GM12878 (cell line): ENCODE results near the gene PHACTR3. TPM values are rescaled to one million over a fixed set of nuclear protein-coding genes. Genes with fewer than 3 reads are reported as not detected.

Experiments
- ATAC-seq: fragments of 200-7000 bp; cut with Tn5 transposase; 3 replicates; pipeline ENCODE4 v1.9.1; 2020; ENCODE audit warnings: mild to moderate bottlenecking, moderate library complexity
- BruUV-seq: library from RNA; stranded (reverse); fragments of 400-500 nt; replicated peaks from 2 replicates; lab custom pipeline; 2021; lab: Mats Ljungman, UMichigan
- CTCF ChIA-PET: fragments of 300-600 bp; sonication (Branson Sonifier 250); formaldehyde crosslinking; extraction: SDS; loops from one replicate; lab custom pipeline; 2021; ENCODE audit warnings: inconsistent platforms; lab: Yijun Ruan, JAX
- POLR2A ChIA-PET: fragments of 350-600 bp; formaldehyde crosslinking; extraction: SDS; loops from one replicate; lab custom pipeline; 2021; ENCODE audit warnings: inconsistent platforms; lab: Charles Lee
- RAD21 ChIA-PET: fragments of 300-600 bp; sonication (Branson Sonifier 250); formaldehyde crosslinking; loops from one replicate; lab custom pipeline; 2023; ENCODE audit warnings: antibody characterized with exemption; ENCODE audit not compliant: unreplicated experiment; lab: Charles Lee
- SMC1A ChIA-PET: fragments of 300-600 bp; sonication (Branson Sonifier 250); formaldehyde crosslinking; loops from one replicate; lab custom pipeline; 2023; ENCODE audit not compliant: unreplicated experiment, uncharacterized antibody; lab: Charles Lee
- DNase-seq: peaks from one replicate; pipeline ENCODE4 v3.0.0-alpha.2; 2011; ENCODE audit warnings: low read depth, low spot score
- FAIRE-seq: peaks from 3 replicates; lab custom pipeline; 2011; peaks lifted over from hg19 to GRCh38; lab: Jason Lieb, UNC
- H2AFZ ChIP-seq: 2 replicates; pipeline ENCODE4 v1.6.0; 2011; ENCODE audit warnings: low read depth, low read length, control low read depth; ENCODE audit not compliant: control insufficient read depth
- H3K27ac ChIP-seq: 2 replicates; pipeline ENCODE4 v1.5.1; 2011; ENCODE audit warnings: control low read depth; ENCODE audit not compliant: control insufficient read depth, insufficient read depth
- H3K27me3 ChIP-seq, 2 experiments: replicated peaks in 1 of 2; 2 replicates each; pipeline versions ENCODE4 v1.6.0 to v1.6.1; 2011; ENCODE audit warnings: low read length in 1 of 2; ENCODE audit not compliant: control insufficient read depth in 2 of 2, insufficient read depth in 2 of 2
- H3K36me3 ChIP-seq, 2 experiments: 2 replicates each; pipeline ENCODE4 v1.5.1; 2011; ENCODE audit warnings: low read length in 1 of 2; ENCODE audit not compliant: control insufficient read depth in 2 of 2, insufficient read depth in 2 of 2
- H3K4me1 ChIP-seq: 2 replicates; pipeline ENCODE4 v1.6.1; 2011; ENCODE audit warnings: mild to moderate bottlenecking, low read length, moderate library complexity, mixed read lengths; ENCODE audit not compliant: control insufficient read depth, insufficient read depth
- H3K4me2 ChIP-seq: 2 replicates; pipeline ENCODE4 v1.6.0; 2011; ENCODE audit warnings: control low read depth; ENCODE audit not compliant: control insufficient read depth, insufficient read depth
- H3K4me3 ChIP-seq: fragments of 200-600 bp; sonication (generic); 2 replicates; pipeline ENCODE4 v1.5.1; 2016
- H3K79me2 ChIP-seq: 2 replicates; pipeline ENCODE4 v1.6.0; 2011; ENCODE audit warnings: low read length; ENCODE audit not compliant: control insufficient read depth, insufficient read depth
- H3K9ac ChIP-seq: 2 replicates; pipeline ENCODE4 v1.8.0; 2011; ENCODE audit warnings: low read length, control low read depth, mixed read lengths; ENCODE audit not compliant: control insufficient read depth, insufficient read depth
- H3K9me3 ChIP-seq: replicated peaks from 3 replicates; pipeline ENCODE4 v1.5.1; 2011; ENCODE audit warnings: mild to moderate bottlenecking, low read length; ENCODE audit not compliant: control insufficient read depth, insufficient read depth
- H4K20me1 ChIP-seq: 2 replicates; pipeline ENCODE4 v1.6.0; 2011; ENCODE audit not compliant: control insufficient read depth, insufficient read depth
- IKZF2 ChIP-seq, 2 experiments: fragments of 450-650 bp; IDR thresholded peaks; 2 replicates each; pipeline ENCODE4 v1.6.1; 2017; ENCODE audit warnings: mild to moderate bottlenecking in 2 of 2, moderate library complexity in 2 of 2
- IRF5 ChIP-seq: fragments of 450-650 bp; IDR thresholded peaks from 2 replicates; pipeline ENCODE4 v1.6.1; 2017; ENCODE audit warnings: borderline replicate concordance
- LARP7 ChIP-seq: fragments of 450-650 bp; IDR thresholded peaks from 2 replicates; pipeline ENCODE4 v1.6.1; 2017; ENCODE audit warnings: mild to moderate bottlenecking
- NKRF ChIP-seq: fragments of 450-650 bp; conservative IDR thresholded peaks from 2 replicates; pipeline ENCODE4 v1.6.1; 2017; ENCODE audit warnings: mild to moderate bottlenecking, moderate library complexity
- PBX3 ChIP-seq: IDR thresholded peaks from 2 replicates; pipeline ENCODE4 v1.6.1; 2011; ENCODE audit warnings: mild to moderate bottlenecking, low read depth, low read length, moderate library complexity; ENCODE audit not compliant: insufficient replicate concordance
- RBBP5 ChIP-seq: fragments of 200-600 bp; sonication (generic); conservative IDR thresholded peaks from 2 replicates; pipeline ENCODE4 v1.6.1; 2016
- RFX5 ChIP-seq: IDR thresholded peaks from 2 replicates; pipeline ENCODE4 v1.6.1; 2011; ENCODE audit warnings: low read depth, low read length, improper control_type of control experiment
- WGBS: methylation state at CpG from one replicate; pipeline ENCODE4 v1.1.6; 2016; ENCODE audit warnings: low lambda C conversion rate; ENCODE audit not compliant: insufficient replicate concordance, insufficient coverage; ENCODE audit errors: missing lambda C conversion rate; 5-methylcytosine and 5-hydroxymethylcytosine counted together
- in situ Hi-C: fragments of 300-500 bp; cut with MboI; formaldehyde crosslinking; loops from 9 replicates; pipeline ENCODE4 v1.14.3; 2018; ENCODE audit warnings: mixed read lengths
- intact Hi-C: fragments of 100-400 bp; cut with micrococcal nuclease; formaldehyde crosslinking; loops from one replicate; pipeline ENCODE4 v1.14.2; 2022; ENCODE audit not compliant: unreplicated experiment
- polyA plus RNA-seq, 11 experiments: library from polyadenylated mRNA; depleted of rRNA in 4 of 11; unstranded in 6 of 11; stranded (reverse) in 5 of 11; fragments of >200 nt; fragmentation: Nextera tagmentation in 4 of 11; fragmentation: Illumina TruSeq in 1 of 11; extraction: Ambion mirVana in 4 of 11; extraction: Trizol in 1 of 11; gene quantifications; 1 replicate in 1 of 11; 2 replicates in 10 of 11; pipeline versions ENCODE4 v1.2.1 to v1.2.3, GENCODE V29; 2011 to 2016; ENCODE audit warnings: inconsistent platforms in 2 of 11, missing spikeins in 2 of 11, low read depth in 1 of 11
- total RNA-seq, 4 experiments: library from RNA; depleted of rRNA in 3 of 4; stranded (reverse); fragments of >200 nt in 3 of 4; fragmentation: Illumina TruSeq in 1 of 4; extraction: Trizol in 1 of 4; gene quantifications; 2 replicates each; pipeline versions ENCODE4 v1.2.1 to v1.2.3, GENCODE V29; 2013 to 2021

The PHACTR3 gene
- total and polyA plus RNA-seq, 10 of the 15 experiments (the other 5 are each of a cell fraction or from before 2014, with no cell fraction given) = 0.17 to 2.7 (median 0.27) TPM; not detected in 1

GRCh38 chr20:59780494-59781185, 176.3 kb downstream of the PHACTR3 start:
- intact Hi-C loops (no loop called here), in situ Hi-C loops (loop anchor here (25.0 kb wide), 1 partner anchor 1557 kb away; no protein-coding TSS in a partner anchor)
- ChIA-PET CTCF (interaction anchor here (8.4 kb wide), 1 partner anchor 70 kb away, joined by 174 read pairs; no protein-coding TSS in a partner anchor), RAD21 (no interaction called here), SMC1A (interaction anchor here (1.8 kb wide), 1 partner anchor 69 kb away, joined by 8 read pairs; no protein-coding TSS in a partner anchor), POLR2A (no interaction called here)
- Histone ChIP-seq H2AFZ (no peak overlapping the region), H3K27ac (no peak overlapping the region), H3K4me3 (no peak overlapping the region), H3K79me2 (no peaks in the 10 kb centered on the region), H3K4me2 (no peak overlapping the region), H3K9ac (no peak overlapping the region), H4K20me1 (no peaks in the 10 kb centered on the region), H3K9me3 (no peaks in the 10 kb centered on the region), H3K36me3 (no peaks in the 10 kb centered on the region), H3K27me3 (no peaks in the 10 kb centered on the region), H3K4me1 (no peaks in the 10 kb centered on the region)
- 52% methylated on average over 12 of the region's 12 CpGs for WGBS
- FAIRE-seq = no peak
- no TSS peak for BruUV-seq
- ATAC-seq = no peak
- TF ChIP-seq LARP7 = no peak
- no peak for DNase-seq

GRCh38 chr20:59781226-59781625, 176.9 kb downstream of the PHACTR3 start:
- H3K9ac ChIP-seq = no peak overlapping the region
- H3K27ac ChIP-seq = no peak overlapping the region
- H2AFZ ChIP-seq = no peak overlapping the region
- intact Hi-C loops (no loop called here), in situ Hi-C loops (loop anchor here (25.0 kb wide), 1 partner anchor 1556 kb away; no protein-coding TSS in a partner anchor)
- ChIA-PET RAD21 (interaction anchor here (4.7 kb wide), 1 partner anchor 70 kb away, joined by 74 read pairs; no protein-coding TSS in a partner anchor), POLR2A (no interaction called here), CTCF (interaction anchor here (0.6 to 8.4 kb wide), 2 partner anchors 24 to 69 kb away, joined by 4 to 174 read pairs; no protein-coding TSS in a partner anchor), SMC1A (interaction anchor here (1.8 to 3.4 kb wide), 2 partner anchors 69 kb away, joined by 8 to 32 read pairs; no protein-coding TSS in a partner anchor)
- H3K79me2 ChIP-seq = no peaks in the 10 kb centered on the region
- no peaks in the 10 kb centered on the region for H3K9me3 ChIP-seq
- no peaks in the 10 kb centered on the region for H3K36me3 ChIP-seq
- ATAC-seq = no peak
- no peak overlapping the region for H3K4me3 ChIP-seq
- H3K27me3 ChIP-seq = no peaks in the 10 kb centered on the region
- no peak overlapping the region for H3K4me2 ChIP-seq
- 47% methylated on average over 12 of the region's 12 CpGs for WGBS
- no peak for DNase-seq
- H4K20me1 ChIP-seq = no peaks in the 10 kb centered on the region
- FAIRE-seq = no peak
- no peaks in the 10 kb centered on the region for H3K4me1 ChIP-seq
- no TSS peak for BruUV-seq
- TF ChIP-seq IRF5 (no peak), RBBP5 (no peak), RFX5 (no peak), PBX3 (no peak), NKRF (no peak), IKZF2 (IDR thresholded peaks at IDR 0.05) (no peak)
